Hepatocyte (in vitro differentiated cells): ENCODE measurements around the gene SNCB.

Experiments
- CTCF ChIP-seq: fragments of 200-600 bp; sonication (generic); IDR thresholded peaks from 2 replicates; pipeline ENCODE4 v1.5.1; 2016; ENCODE audit warnings: antibody characterized with exemption, mild to moderate bottlenecking; ENCODE audit not compliant: poor library complexity
- EZH2 ChIP-seq: fragments of 200-600 bp; sonication (generic); IDR thresholded peaks from 2 replicates; pipeline ENCODE4 v1.6.1; 2016; ENCODE audit warnings: antibody characterized with exemption, mild to moderate bottlenecking, borderline replicate concordance

GRCh38 chr5:176625966-176626875 is 4.1 kb downstream of the SNCB start:
- TF ChIP-seq EZH2 (no peak), CTCF (no peak)
